Suprapubic skin (tissue), 4 donors: ENCODE results near the gene TMEM131. TPM values are rescaled to one million over a fixed set of nuclear protein-coding genes. Genes with fewer than 3 reads are reported as not detected.

Experiments used
- DNase-seq, 2 donors: peaks; one replicate each; pipeline ENCODE4 v3.0.0-alpha.2; 2019; ENCODE audit warnings: low spot score in 2 of 2
- H3K27ac ChIP-seq: fragments of 200-600 bp; sonication (generic); one replicate; pipeline ENCODE4 v1.5.1; 2019
- H3K27me3 ChIP-seq: fragments of 200-600 bp; sonication (generic); one replicate; pipeline ENCODE4 v1.5.1; 2019
- H3K36me3 ChIP-seq: fragments of 200-600 bp; sonication (generic); one replicate; pipeline ENCODE4 v1.5.1; 2019
- H3K4me1 ChIP-seq: fragments of 200-600 bp; sonication (generic); one replicate; pipeline ENCODE4 v1.5.1; 2019
- H3K4me3 ChIP-seq: fragments of 200-600 bp; sonication (generic); one replicate; pipeline ENCODE4 v1.5.1; 2019; ENCODE audit warnings: mild to moderate bottlenecking
- H3K9me3 ChIP-seq: fragments of 200-600 bp; sonication (generic); one replicate; pipeline ENCODE4 v1.5.1; 2019
- CTCF ChIP-seq, 2 donors: fragments of 200-600 bp in 1 of 2; fragments of 450-650 bp in 1 of 2; sonication (generic) in 1 of 2; IDR thresholded peaks; one replicate each; pipeline ENCODE4 v1.5.1; 2016 to 2019; ENCODE audit warnings: antibody characterized with exemption in 2 of 2, mild to moderate bottlenecking in 1 of 2, moderate library complexity in 1 of 2
- EP300 ChIP-seq: sonication (generic); formaldehyde crosslinking; IDR thresholded peaks from one replicate; pipeline ENCODE4 v1.6.1; 2017; ENCODE audit warnings: antibody characterized with exemption
- POLR2A ChIP-seq, 2 donors: fragments of 450-650 bp; IDR thresholded peaks; one replicate each; pipeline ENCODE4 v1.6.1; 2017; ENCODE audit warnings: antibody characterized with exemption in 2 of 2, mild to moderate bottlenecking in 2 of 2, moderate library complexity in 2 of 2
- POLR2AphosphoS5 ChIP-seq, 3 donors: sonication (generic); formaldehyde crosslinking; IDR thresholded peaks; one replicate each; pipeline ENCODE4 v1.6.1; 2017; ENCODE audit warnings: antibody characterized with exemption in 3 of 3
- WGBS: methylation state at CpG from one replicate; pipeline ENCODE4 v1.1.5; 2018; 5-methylcytosine and 5-hydroxymethylcytosine counted together
- total RNA-seq, 4 donors: library from RNA; depleted of rRNA; stranded (reverse); fragments of >200 nt; gene quantifications; one replicate each; pipeline ENCODE4 v1.1.0, GENCODE V29; 2016

The TMEM131 gene
- total RNA-seq, 4 donors from 2014 or later, result 39.7 to 117 (median 42.5) TPM

- Histone ChIP-seq H3K27me3 (no peaks in the 10 kb centered on the region), H3K36me3 (no peaks in the 10 kb centered on the region), H3K4me1 (peaks cover 8% of the 10 kb centered on the region), H3K27ac (no peak overlapping the region), H3K4me3 (no peak overlapping the region), H3K9me3 (no peaks in the 10 kb centered on the region)
- TF ChIP-seq POLR2A (IDR thresholded peaks at IDR 0.05) (no peak), EP300 (no peak), CTCF (IDR thresholded peaks at IDR 0.05) (no peak), POLR2AphosphoS5 (IDR thresholded peaks at IDR 0.05) (no peak)
- peak in 1 of 2 donors; percentile 54 for DNase-seq
- 75% methylated on average over 4 of the region's 4 CpGs for WGBS
Observed at GRCh38 chr2:97742381-97742847, 253.3 kb downstream of the TMEM131 start.

- Histone ChIP-seq H3K27ac (no peak overlapping the region), H3K4me3 (no peak overlapping the region), H3K4me1 (peaks cover 8% of the 10 kb centered on the region), H3K27me3 (no peaks in the 10 kb centered on the region), H3K36me3 (no peaks in the 10 kb centered on the region), H3K9me3 (no peaks in the 10 kb centered on the region)
- 82% methylated on average over 4 of the region's 4 CpGs for WGBS
- peak in 1 of 2 donors; percentile 41 for DNase-seq
- TF ChIP-seq CTCF (IDR thresholded peaks at IDR 0.05) (no peak), POLR2A (IDR thresholded peaks at IDR 0.05) (no peak), POLR2AphosphoS5 (IDR thresholded peaks at IDR 0.05) (no peak), EP300 (no peak)
Observed at GRCh38 chr2:97741686-97742085, 254.1 kb downstream of the TMEM131 start.

GRCh38 chr2:97741251-97741650, 254.5 kb downstream of the TMEM131 start:
- Histone ChIP-seq H3K27me3 (no peaks in the 10 kb centered on the region), H3K4me1 (peaks cover 8% of the 10 kb centered on the region), H3K4me3 (no peak overlapping the region), H3K9me3 (no peaks in the 10 kb centered on the region), H3K36me3 (no peaks in the 10 kb centered on the region), H3K27ac (no peak overlapping the region)
- TF ChIP-seq CTCF (IDR thresholded peaks at IDR 0.05), result no peak
- no peak for TF ChIP-seq POLR2A (IDR thresholded peaks at IDR 0.05)
- TF ChIP-seq POLR2AphosphoS5 (IDR thresholded peaks at IDR 0.05), result no peak
- no peak for TF ChIP-seq EP300
- DNase-seq, result peak in 1 of 2 donors; percentile 76
- 82% methylated on average over 16 of the region's 20 CpGs for WGBS

- Histone ChIP-seq H3K9me3 (no peaks in the 10 kb centered on the region), H3K36me3 (no peaks in the 10 kb centered on the region), H3K27ac (no peak overlapping the region), H3K27me3 (no peaks in the 10 kb centered on the region), H3K4me3 (no peak overlapping the region), H3K4me1 (peaks cover 8% of the 10 kb centered on the region)
- TF ChIP-seq POLR2AphosphoS5 (IDR thresholded peaks at IDR 0.05) (no peak), CTCF (IDR thresholded peaks at IDR 0.05) (peak; percentile 29 to 72), EP300 (no peak), POLR2A (IDR thresholded peaks at IDR 0.05) (no peak)
- peak in 1 of 2 donors; percentile 78 for DNase-seq
- 38% methylated on average over 18 of the region's 19 CpGs for WGBS
Observed at GRCh38 chr2:97740590-97741182, 255.1 kb downstream of the TMEM131 start.

- no peak overlapping the region for H3K27ac ChIP-seq
Observed at GRCh38 chr2:97739893-97740245, 255.9 kb downstream of the TMEM131 start.

More at GRCh38 chr2:97739893-97740245, 255.9 kb downstream of the TMEM131 start:
- Histone ChIP-seq H3K4me3 (no peak overlapping the region), H3K9me3 (no peaks in the 10 kb centered on the region), H3K36me3 (no peaks in the 10 kb centered on the region), H3K4me1 (peaks cover 8% of the 10 kb centered on the region), H3K27me3 (no peaks in the 10 kb centered on the region)
- no peak for TF ChIP-seq EP300
- no peak for TF ChIP-seq POLR2AphosphoS5 (IDR thresholded peaks at IDR 0.05)
- no peak for TF ChIP-seq CTCF (IDR thresholded peaks at IDR 0.05)
- TF ChIP-seq POLR2A (IDR thresholded peaks at IDR 0.05), result no peak
- DNase-seq, result no peak
- WGBS, result 56% methylated on average over 3 of the region's 5 CpGs
